Stimulated activated effector memory CD8-positive, alpha-beta T cell treated with anti-CD3 and anti-CD28 coated beads, Interleukin-12 subunit alpha, Interleukin-12 subunit beta, amount 100 ng/mL, for 72 hours (primary cell): ENCODE results near the gene LTBP2.

Experiments
- ATAC-seq: fragments of 150-1000 bp; cut with Tn5 transposase; 2 replicates; pipeline ENCODE4 v1.10.0; 2021
- DNase-seq, 2 donors: peaks; one replicate each; pipeline ENCODE4 v3.0.0; 2021 to 2022; ENCODE audit warnings: low spot score in 2 of 2
- H3K27ac Mint-ChIP-seq: one replicate; pipeline ENCODE4 v1.8.0; 2022; ENCODE audit warnings: mild to moderate bottlenecking, mixed read lengths
- H3K36me3 Mint-ChIP-seq: one replicate; pipeline ENCODE4 v1.8.0; 2022; ENCODE audit warnings: mild to moderate bottlenecking, mixed read lengths
- H3K4me1 Mint-ChIP-seq: one replicate; pipeline ENCODE4 v1.8.0; 2022; ENCODE audit warnings: mixed read lengths
- H3K4me3 Mint-ChIP-seq: one replicate; pipeline ENCODE4 v1.8.0; 2022; ENCODE audit warnings: mild to moderate bottlenecking, mixed read lengths
- H3K9me3 Mint-ChIP-seq: one replicate; pipeline ENCODE4 v1.8.0; 2022; ENCODE audit warnings: mixed read lengths

The LTBP2 gene

DNA sequence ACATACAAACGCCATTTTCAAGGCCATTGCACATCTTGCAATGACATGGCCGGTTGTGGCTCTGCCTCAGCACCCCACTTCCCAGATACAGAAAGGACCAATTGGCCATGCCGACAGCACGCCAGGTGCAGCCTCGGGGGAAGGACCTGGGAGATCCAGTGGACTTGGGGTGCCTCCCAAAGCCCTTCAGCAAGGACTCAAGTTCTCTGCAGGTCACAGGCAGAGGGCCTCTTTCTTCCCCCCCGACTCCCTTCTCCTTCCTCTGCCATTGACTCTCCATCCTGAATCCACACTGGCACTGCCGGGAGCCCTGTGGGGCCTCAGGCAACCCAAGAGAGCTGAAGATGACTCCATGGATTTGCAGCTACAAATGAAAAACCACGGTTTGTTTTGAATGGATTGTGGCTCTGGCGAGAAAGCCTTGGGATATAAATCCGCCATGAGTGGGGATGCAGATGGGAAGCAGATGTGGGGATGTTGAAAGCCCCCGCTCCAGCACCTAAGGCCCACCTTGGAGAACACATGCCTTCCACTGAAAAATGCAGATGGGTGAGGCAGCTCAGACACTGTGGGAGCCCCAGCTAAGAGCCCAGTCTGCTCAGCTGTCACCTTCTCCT, 35.1 kb upstream of the LTBP2 start:
- peaks cover 29% of the 10 kb centered on the region for H3K4me1 Mint-ChIP-seq
- ATAC-seq (no peak), DNase-seq (no peak)
- no peaks in the 10 kb centered on the region for H3K9me3 Mint-ChIP-seq
- no peak overlapping the region for H3K27ac Mint-ChIP-seq
- no peaks in the 10 kb centered on the region for H3K36me3 Mint-ChIP-seq
- no peak overlapping the region for H3K4me3 Mint-ChIP-seq

DNA sequence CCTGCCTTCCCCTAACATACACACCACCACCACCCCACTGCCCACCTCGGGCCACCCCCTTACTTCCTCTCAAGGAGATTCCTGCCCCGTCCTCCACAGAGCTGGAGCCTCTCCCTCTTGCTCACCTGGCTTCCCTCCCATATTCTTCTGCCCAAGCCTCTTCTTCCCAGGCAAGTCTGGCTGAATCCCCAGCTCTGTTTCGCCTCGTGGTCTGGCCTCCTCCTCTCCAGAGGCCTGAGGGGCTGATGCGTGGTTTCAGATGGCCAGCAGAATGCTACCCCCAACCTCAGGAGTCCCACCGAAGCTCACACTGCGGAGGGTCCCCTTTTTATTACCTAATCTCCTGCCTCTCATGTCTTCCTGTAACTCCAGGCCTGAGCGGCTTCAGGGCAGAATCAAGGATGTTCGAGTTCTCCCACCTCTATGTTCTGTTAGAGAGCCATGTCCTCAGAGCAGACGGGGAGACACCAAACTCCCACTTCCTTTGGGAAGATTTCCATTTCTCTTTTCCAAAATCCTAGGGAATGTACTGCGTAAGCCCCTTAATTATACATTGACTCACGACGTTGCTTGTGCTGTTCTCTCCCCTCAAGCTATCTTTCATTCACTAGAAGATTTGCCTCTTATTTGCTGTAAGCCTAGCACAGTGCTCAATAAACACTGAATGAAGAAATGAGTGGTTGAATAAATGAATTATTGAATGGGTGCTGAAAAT, 33.9 kb upstream of the LTBP2 start:
- H3K4me1 Mint-ChIP-seq: peaks cover 19% of the 10 kb centered on the region
- no peaks in the 10 kb centered on the region for H3K9me3 Mint-ChIP-seq
- no peak overlapping the region for H3K4me3 Mint-ChIP-seq
- DNase-seq (no peak), ATAC-seq (no peak)
- H3K36me3 Mint-ChIP-seq: no peaks in the 10 kb centered on the region
- H3K27ac Mint-ChIP-seq: no peak overlapping the region

DNA sequence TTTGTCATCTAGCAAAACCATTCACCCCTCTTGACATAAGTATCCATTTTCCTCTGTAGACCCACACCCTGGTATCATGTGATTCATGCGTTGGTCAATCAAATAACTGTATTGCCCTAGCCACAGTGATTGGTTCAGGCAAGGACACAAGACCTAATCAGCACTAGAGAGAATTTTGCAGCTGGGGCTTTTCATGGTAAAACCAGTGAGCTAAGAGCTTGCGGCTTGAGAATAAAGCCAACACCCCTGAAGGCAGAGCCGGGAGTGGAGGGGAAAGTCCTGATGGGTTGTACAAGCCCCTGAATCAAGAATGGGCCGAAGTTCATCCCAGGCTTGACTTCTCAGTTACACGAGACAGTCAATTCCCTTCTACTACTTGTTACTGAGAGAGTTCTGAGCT, 33.2 kb upstream of the LTBP2 start:
- DNase-seq: no peak
- H3K27ac Mint-ChIP-seq: no peak overlapping the region
- no peak for ATAC-seq
- H3K36me3 Mint-ChIP-seq: no peaks in the 10 kb centered on the region
- peaks cover 14% of the 10 kb centered on the region for H3K4me1 Mint-ChIP-seq
- no peak overlapping the region for H3K4me3 Mint-ChIP-seq
- H3K9me3 Mint-ChIP-seq: no peaks in the 10 kb centered on the region

DNA sequence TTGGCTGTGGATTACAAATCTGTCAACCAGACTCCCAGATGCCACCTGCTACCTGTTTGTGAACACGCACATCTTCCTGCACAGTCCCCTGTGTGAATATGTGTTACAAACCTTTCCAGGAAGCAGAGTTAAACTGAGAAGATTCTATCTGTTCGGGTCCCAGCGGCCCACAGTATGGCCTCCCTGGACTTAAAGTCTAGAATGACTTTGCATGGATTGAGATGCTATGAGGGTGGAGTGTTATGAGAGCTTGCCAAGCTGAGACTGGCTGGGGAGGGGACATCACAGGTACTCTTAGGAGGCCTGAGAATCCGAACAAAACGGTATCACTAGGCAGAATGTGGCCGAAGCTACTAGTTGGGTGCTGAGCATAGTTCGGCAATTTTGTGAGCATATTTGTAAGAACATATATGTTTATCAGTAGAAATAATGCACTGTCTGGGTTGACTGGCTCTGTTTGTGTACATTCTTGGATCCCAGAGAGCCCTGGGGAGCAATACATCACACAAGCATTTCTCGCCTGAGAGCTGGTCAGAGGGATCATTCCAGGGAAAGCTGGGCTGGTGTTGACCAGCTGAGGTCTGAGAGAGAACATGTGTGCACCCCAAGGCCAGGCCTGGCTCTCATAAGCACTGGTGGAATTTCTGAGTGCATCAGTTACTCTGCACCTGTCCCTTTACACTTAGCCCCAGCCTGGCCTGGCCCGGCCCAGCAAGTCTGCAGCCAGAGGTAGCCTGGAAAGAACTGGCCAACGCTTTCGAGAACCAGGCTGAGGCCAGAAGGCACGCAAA, 29.8 kb upstream of the LTBP2 start:
- no peak overlapping the region for H3K27ac Mint-ChIP-seq

DNA sequence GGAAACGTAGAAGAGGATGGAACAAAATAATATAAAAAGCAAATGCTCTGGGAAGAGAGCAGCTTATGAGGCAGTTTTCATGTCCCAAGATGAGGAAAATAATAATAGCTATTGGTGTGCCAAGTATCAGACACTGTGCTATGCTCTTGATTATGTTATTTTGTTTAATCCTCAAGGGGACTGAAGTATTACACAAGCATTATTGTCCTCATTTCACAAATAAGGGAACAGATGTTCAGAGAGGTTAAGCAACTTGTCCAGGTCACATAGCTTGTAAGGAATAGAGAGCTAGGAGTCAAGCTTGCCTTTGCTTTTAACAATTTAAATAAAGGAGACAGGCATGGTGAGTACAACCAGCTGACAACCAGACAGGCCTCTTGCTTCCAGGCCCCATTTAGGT, 26.9 kb upstream of the LTBP2 start:
- no peaks in the 10 kb centered on the region for H3K36me3 Mint-ChIP-seq
- ATAC-seq: no peak
- H3K4me3 Mint-ChIP-seq: no peak overlapping the region
- no peak for DNase-seq
- no peak overlapping the region for H3K27ac Mint-ChIP-seq
- peaks cover 7% of the 10 kb centered on the region for H3K4me1 Mint-ChIP-seq
- H3K9me3 Mint-ChIP-seq: no peaks in the 10 kb centered on the region

More for the DNA sequence above, 29.8 kb upstream of the LTBP2 start:
- Mint-ChIP-seq H3K9me3 (no peaks in the 10 kb centered on the region), H3K36me3 (no peaks in the 10 kb centered on the region), H3K4me1 (peaks cover 13% of the 10 kb centered on the region), H3K4me3 (no peak overlapping the region)
- DNase-seq: no peak
- no peak for ATAC-seq

DNA sequence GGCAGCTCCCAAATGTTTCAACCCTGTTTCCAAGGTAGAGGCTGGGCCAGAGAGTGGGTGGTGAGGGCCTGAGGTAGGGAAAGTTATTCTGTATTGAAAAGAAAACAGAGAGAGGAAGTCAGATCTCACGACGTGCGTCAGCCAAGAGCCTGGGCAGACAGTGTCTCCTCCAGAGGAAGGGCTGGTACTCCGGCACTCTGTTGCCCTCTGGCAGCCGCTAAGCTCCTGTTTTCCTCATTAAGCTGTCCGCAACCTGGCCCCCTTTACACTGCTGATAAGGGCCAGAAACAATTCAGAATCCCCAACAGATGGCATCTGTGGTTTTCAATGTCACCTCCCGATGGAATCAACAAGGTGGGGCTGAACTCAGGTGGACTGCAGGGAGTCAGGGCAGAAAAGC, 26.0 kb upstream of the LTBP2 start:
- H3K4me1 Mint-ChIP-seq: peaks cover 7% of the 10 kb centered on the region
- ATAC-seq (no peak), DNase-seq (no peak)
- H3K4me3 Mint-ChIP-seq: no peak overlapping the region
- no peaks in the 10 kb centered on the region for H3K9me3 Mint-ChIP-seq
- H3K36me3 Mint-ChIP-seq: no peaks in the 10 kb centered on the region
- no peak overlapping the region for H3K27ac Mint-ChIP-seq

DNA sequence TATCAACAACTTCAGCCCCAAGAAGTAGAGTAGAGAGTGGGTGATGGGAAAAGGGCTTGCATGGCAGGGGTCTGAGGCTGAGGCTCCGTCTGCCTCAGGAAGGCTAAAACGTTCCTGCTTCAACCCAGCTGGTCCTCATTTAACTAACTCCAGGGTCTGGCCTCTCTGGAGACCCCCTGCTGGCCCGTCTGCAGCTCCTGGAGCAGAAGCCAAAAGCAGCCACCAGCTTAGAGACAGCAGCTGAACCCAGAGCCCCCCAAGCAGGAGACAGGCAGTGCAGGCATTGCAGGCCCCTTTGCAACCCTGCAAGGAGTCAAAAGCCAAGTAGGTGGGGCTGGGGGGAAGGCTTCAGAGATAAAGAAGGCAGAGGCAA, 25.1 kb upstream of the LTBP2 start:
- no peaks in the 10 kb centered on the region for H3K9me3 Mint-ChIP-seq
- H3K4me3 Mint-ChIP-seq: no peak overlapping the region
- no peak for DNase-seq
- H3K4me1 Mint-ChIP-seq: peaks cover 7% of the 10 kb centered on the region
- no peak overlapping the region for H3K27ac Mint-ChIP-seq
- no peaks in the 10 kb centered on the region for H3K36me3 Mint-ChIP-seq
- no peak for ATAC-seq

DNA sequence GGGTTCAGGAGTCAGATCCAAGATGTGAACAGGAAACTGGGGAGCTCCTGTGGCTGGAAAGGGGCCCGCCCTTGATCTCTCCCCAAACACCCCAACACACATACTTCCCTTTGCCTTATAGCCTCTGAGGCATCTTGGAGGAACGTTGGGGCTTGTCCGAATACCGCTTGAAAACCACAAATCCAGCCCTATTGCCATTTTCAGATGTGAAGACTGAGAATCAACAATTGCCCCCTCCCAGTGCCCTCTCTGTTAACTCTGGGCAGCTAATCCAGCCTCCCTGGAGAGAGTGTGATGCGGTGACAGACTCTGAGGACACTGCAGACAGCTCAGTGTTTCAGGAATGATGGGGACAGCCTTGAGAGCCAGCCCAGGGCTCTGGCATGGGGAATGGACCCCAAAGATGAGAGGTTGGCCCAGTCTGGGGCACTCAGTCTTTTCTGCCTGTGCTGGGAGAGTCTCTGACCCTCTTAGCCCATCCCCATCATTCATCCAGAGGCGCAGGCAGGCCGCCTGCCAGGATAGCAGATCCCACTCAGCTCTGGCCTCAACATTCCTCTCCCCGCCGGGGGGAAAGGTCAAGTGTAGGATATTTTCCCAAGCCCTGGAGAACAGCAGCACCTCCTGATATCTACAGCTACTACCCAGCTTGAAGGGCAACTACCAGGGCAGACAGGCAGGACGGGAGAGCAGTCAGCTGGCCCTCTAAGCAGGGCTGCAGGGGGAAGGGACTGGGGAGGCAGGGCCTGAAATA, 24.6 kb upstream of the LTBP2 start:
- H3K4me1 Mint-ChIP-seq: peaks cover 7% of the 10 kb centered on the region
- DNase-seq: no peak

DNA sequence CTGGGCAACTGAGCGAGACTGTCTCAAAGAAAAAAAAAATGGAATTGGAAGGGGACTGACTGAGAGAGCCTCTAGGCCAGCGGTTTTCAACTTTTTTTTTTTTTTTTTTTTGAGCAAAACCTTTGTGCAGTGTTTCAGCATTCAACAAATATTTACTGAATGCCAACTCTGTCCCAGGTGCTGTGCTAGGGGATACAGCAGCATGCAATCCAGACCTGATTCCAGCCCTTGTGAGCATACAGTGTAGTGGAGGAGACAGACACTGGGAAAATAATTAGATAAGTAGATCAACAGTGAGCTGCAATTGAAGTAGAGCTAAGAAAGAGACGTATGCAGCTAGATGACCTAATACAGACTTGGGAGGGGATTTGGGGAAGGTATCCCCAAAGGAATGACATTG, 23.8 kb upstream of the LTBP2 start:
- Mint-ChIP-seq H3K36me3 (no peaks in the 10 kb centered on the region), H3K4me3 (no peak overlapping the region), H3K27ac (no peak overlapping the region), H3K4me1 (peaks cover 11% of the 10 kb centered on the region), H3K9me3 (no peaks in the 10 kb centered on the region)
- no peak for ATAC-seq
- DNase-seq: no peak

More for the DNA sequence above, 24.6 kb upstream of the LTBP2 start:
- Mint-ChIP-seq H3K4me3 (no peak overlapping the region), H3K36me3 (no peaks in the 10 kb centered on the region), H3K27ac (no peak overlapping the region), H3K9me3 (no peaks in the 10 kb centered on the region)
- ATAC-seq: no peak

DNA sequence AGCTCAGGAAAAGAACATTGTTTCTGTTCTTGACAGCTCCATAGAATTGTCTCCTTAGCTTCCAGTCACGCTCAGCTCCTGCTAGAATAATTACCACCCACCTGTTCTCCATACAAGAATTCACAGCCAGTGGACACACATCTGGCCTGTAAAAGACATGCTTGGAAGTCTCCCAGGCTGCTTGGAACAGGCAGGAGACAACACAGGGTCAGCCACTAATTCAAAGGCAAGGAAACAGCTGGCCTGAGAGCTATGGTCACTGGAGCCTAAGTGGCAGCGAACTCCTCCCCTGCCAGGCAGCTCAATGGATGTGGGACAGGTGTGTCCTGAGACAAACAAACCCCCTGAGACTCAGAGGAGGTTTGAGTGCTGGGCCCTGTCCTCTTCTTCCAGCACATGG, 22.9 kb upstream of the LTBP2 start:
- H3K4me1 Mint-ChIP-seq: peaks cover 16% of the 10 kb centered on the region
- H3K4me3 Mint-ChIP-seq: no peak overlapping the region
- no peak overlapping the region for H3K27ac Mint-ChIP-seq
- ATAC-seq: no peak
- DNase-seq: no peak
- no peaks in the 10 kb centered on the region for H3K36me3 Mint-ChIP-seq
- no peaks in the 10 kb centered on the region for H3K9me3 Mint-ChIP-seq

DNA sequence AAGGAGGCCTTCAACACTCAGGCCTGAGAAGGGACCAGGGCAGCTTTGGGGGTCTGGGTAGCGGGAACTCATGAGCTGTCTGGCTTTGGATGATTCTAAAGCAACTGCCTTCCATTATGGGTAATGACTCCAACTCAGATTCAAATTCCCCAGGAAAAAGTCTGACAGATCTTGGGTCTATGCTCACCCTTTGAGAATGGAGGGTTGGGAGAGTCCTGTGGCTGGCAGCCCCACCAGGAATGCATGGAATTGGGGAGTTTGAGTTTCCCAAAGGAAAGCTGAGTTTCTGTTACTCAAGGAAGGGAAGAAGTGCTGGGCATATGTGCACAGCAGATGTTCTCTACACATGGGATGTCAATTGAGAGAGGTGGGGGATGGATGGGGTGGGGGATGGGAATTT, 22.4 kb upstream of the LTBP2 start:
- no peaks in the 10 kb centered on the region for H3K9me3 Mint-ChIP-seq
- peaks cover 16% of the 10 kb centered on the region for H3K4me1 Mint-ChIP-seq
- no peak for ATAC-seq

DNA sequence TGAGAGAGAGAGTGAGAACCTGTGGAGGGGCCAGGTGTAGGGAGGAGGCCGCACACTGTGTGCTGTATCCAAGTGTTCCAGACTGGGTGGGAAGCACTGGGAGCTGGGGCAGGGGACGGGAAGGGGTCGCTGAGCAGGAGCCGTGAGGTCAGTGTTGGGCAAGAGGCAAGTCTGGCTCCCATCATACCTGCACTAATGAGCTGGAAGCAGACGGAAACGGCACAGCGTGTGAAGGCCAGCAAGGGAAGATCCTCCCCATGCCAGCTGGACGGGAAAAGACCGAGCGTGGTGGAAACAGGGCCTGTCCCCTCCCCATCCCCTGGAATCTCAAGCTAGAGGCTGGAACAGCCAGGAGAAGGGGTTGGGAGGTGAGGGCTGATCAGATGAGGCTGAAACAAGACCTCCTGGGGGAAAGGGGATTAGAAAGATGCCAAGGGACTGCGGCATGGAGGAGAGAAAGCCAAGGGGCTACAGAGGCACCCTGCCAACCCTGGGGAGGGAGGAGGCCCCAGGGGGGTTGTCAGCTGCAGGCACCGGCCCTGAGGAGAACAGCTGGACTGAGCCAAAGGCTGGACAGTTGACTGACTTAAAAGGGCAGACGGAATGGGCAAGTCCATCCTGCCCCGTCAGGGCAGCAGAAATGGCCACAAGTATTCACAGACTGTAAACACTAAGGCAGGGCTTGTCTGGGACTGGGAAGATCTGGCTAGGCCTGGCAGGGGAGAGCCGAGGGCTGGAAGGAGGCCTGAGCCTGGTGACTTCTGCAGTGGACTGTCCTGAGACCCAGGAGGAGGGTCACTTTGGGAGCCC, 19.0 kb upstream of the LTBP2 start:
- DNase-seq (no peak), ATAC-seq (no peak)
- Mint-ChIP-seq H3K4me3 (no peak overlapping the region), H3K27ac (no peak overlapping the region), H3K4me1 (peaks cover 9% of the 10 kb centered on the region), H3K9me3 (no peaks in the 10 kb centered on the region), H3K36me3 (no peaks in the 10 kb centered on the region)

More for the DNA sequence above, 22.4 kb upstream of the LTBP2 start:
- Mint-ChIP-seq H3K4me3 (no peak overlapping the region), H3K36me3 (no peaks in the 10 kb centered on the region), H3K27ac (no peak overlapping the region)
- no peak for DNase-seq

DNA sequence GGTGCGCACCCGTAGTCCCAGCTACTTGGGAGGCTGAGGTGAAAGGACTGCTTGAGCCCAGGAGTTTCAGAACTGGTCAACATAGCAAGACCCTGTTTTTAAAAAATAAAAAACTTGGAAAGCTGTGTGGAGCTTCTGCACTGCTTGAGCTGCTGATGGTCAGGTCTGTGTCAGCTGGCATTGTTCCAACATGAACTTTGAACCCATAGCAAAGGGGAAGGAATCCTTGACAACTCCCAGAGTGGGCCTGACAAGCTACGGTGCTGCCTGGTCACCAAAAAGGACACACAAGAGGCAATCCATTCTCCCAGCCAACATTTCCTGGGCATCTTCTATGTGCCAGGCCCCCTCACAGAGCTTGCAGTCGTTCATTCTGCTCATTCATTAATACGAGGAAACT, 16.4 kb upstream of the LTBP2 start:
- ATAC-seq (no peak), DNase-seq (no peak)
- H3K4me3 Mint-ChIP-seq: no peak overlapping the region
- peaks cover 18% of the 10 kb centered on the region for H3K4me1 Mint-ChIP-seq
- H3K27ac Mint-ChIP-seq: no peak overlapping the region
- H3K36me3 Mint-ChIP-seq: no peaks in the 10 kb centered on the region
- no peaks in the 10 kb centered on the region for H3K9me3 Mint-ChIP-seq

DNA sequence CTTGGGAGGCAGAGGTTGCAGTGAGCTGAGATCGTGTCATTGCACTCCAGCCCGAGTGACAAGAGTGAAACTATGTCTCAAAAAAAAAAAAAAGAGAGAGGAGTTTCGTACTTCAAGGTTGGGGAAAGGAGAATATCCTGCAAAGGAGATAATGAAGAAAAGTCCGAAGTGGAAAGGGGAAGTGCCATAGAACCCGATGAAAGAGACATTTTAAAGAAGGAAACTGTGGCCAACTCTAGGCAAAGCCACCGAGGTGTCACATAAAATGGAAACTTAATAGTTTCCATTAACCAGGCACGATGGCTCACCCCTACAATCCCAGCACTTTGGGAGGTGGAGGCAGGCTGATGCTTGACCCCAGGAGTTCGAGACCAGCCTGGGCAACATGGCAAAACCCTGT, 15.0 kb upstream of the LTBP2 start:
- no peaks in the 10 kb centered on the region for H3K36me3 Mint-ChIP-seq
- H3K9me3 Mint-ChIP-seq: no peaks in the 10 kb centered on the region
- DNase-seq: no peak
- H3K27ac Mint-ChIP-seq: no peak overlapping the region
- peaks cover 18% of the 10 kb centered on the region for H3K4me1 Mint-ChIP-seq
- ATAC-seq: no peak
- H3K4me3 Mint-ChIP-seq: no peak overlapping the region

DNA sequence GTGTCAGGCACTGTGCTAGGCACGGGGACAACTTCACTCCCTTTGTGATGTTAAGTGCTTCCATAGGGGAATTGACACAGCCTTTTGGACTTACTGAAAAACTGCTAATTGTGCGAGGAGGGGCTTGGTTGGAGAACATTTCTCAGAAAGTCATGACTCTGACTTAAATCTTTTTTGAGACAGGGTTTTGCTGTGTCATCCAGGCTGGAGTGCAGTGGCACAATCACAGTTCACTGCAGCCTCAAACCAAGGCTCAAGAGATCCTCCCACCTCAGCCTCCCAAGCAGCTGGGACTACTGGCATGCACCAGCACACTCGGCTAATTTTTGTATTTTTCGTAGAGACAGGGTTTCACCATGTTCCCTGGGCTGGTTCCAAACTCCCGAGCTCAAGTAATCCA, 10.2 kb upstream of the LTBP2 start:
- H3K4me3 Mint-ChIP-seq: no peak overlapping the region
- peaks cover 56% of the 10 kb centered on the region for H3K4me1 Mint-ChIP-seq
- ATAC-seq (no peak), DNase-seq (no peak)
- H3K27ac Mint-ChIP-seq: no peak overlapping the region
- H3K9me3 Mint-ChIP-seq: no peaks in the 10 kb centered on the region
- H3K36me3 Mint-ChIP-seq: peaks cover 18% of the 10 kb centered on the region
